ENCODE measurements around the gene MARCHF7. TPM values are rescaled to one million over a fixed set of nuclear protein-coding genes. Genes with fewer than 3 reads are reported as not detected.
"Not testable (repeated sequence)": the region's sequence is repeated elsewhere in the genome, so short reads cannot be mapped to it uniquely, and the experiment has no call there.

The MARCHF7 gene
- total and polyA plus RNA-seq, 2 of the 13 experiments (the other 11 are each of a cell fraction or from before 2014, with no cell fraction given), result 32.8 to 88.5 TPM

DNA sequence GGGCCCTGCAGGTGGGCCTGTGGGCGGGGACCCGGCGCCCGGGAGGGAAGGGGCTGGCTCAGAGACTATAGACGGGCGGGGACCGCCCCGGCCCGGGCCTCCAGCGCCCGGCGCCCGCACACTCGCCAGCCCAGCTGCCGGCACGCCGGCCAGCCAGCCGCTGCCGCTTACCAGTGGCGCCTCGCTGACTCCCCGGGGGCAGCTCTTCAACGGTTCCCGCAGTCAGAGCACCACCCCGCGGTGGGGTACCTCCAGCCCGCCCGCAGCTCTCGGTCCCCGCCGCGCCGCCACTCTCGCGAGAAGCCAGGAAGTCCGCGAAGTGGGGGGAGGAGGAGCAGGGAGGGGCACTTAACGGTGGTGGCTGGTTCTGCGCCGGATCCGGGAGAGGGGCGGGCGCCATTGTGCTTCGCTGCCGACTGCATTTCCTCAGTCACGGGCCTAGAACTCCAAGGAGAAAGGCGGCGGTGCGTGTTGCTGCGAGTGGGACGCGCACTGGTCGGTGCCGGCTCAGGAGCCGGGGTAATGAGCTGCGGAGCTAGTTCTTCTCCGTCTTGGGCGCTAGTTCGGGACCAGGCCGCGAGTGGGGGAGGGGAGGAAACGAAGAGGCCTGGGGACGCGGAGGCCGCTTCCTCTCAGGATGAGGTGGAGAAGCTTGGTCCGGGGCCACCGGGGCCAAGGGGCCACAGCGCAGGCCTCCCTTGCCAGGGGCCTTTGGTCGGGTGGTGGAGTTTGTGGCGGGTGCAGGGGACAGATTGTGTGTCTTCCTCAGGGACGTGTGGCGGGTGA is at the start of gene MARCHF7 (continued):
- TF ChIP-seq, protein P1, sequence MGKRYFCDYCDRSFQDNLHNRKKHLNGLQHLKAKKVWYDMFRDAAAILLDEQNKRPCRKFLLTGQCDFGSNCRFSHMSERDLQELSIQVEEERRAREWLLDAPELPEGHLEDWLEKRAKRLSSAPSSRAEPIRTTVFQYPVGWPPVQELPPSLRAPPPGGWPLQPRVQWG (CRISPR knock-in tag; IDR thresholded peaks at IDR 0.05; ENCODE audit: borderline replicate concordance, low read depth), result no peak
- TF ChIP-seq, protein P2, sequence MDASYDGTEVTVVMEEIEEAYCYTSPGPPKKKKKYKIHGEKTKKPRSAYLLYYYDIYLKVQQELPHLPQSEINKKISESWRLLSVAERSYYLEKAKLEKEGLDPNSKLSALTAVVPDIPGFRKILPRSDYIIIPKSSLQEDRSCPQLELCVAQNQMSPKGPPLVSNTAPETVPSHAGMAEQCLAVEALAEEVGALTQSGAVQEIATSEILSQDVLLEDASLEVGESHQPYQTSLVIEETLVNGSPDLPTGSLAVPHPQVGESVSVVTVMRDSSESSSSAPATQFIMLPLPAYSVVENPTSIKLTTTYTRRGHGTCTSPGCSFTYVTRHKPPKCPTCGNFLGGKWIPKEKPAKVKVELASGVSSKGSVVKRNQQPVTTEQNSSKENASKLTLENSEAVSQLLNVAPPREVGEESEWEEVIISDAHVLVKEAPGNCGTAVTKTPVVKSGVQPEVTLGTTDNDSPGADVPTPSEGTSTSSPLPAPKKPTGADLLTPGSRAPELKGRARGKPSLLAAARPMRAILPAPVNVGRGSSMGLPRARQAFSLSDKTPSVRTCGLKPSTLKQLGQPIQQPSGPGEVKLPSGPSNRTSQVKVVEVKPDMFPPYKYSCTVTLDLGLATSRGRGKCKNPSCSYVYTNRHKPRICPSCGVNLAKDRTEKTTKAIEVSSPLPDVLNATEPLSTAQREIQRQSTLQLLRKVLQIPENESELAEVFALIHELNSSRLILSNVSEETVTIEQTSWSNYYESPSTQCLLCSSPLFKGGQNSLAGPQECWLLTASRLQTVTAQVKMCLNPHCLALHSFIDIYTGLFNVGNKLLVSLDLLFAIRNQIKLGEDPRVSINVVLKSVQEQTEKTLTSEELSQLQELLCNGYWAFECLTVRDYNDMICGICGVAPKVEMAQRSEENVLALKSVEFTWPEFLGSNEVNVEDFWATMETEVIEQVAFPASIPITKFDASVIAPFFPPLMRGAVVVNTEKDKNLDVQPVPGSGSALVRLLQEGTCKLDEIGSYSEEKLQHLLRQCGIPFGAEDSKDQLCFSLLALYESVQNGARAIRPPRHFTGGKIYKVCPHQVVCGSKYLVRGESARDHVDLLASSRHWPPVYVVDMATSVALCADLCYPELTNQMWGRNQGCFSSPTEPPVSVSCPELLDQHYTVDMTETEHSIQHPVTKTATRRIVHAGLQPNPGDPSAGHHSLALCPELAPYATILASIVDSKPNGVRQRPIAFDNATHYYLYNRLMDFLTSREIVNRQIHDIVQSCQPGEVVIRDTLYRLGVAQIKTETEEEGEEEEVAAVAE (CRISPR knock-in tag; IDR thresholded peaks at IDR 0.05; ENCODE audit: borderline replicate concordance), result peak; percentile 87
- TF ChIP-seq ZNF780A (CRISPR knock-in tag; IDR thresholded peaks at IDR 0.05) (no peak), EED (CRISPR knock-in tag; IDR thresholded peaks at IDR 0.05) (peak; percentile 98), ZNF543 (CRISPR knock-in tag; IDR thresholded peaks at IDR 0.05) (peak; percentile 97), ETV5 (CRISPR knock-in tag; IDR thresholded peaks at IDR 0.05; ENCODE audit: borderline replicate concordance) (peak; percentile 74), ZNF563 (CRISPR knock-in tag; IDR thresholded peaks at IDR 0.05) (peak; percentile 97), XRCC5 (optimal IDR thresholded peaks at IDR 0.05; ENCODE audit: low read length) (peak; percentile 89), ZNF564 (CRISPR knock-in tag; IDR thresholded peaks at IDR 0.05) (peak; percentile 93; the same call in 1 of the 2 replicates), NKX3-1 (CRISPR knock-in tag; IDR thresholded peaks at IDR 0.05) (peak; percentile 77; the same call in 1 of the 2 replicates), REXO4 (CRISPR knock-in tag; IDR thresholded peaks at IDR 0.05; ENCODE audit: borderline replicate concordance) (peak; percentile 79; the same call in 1 of the 2 replicates), AGO2 (optimal IDR thresholded peaks at IDR 0.05; ENCODE audit: low read depth, low read length) (peak; percentile 98), ZNF432 (CRISPR knock-in tag; IDR thresholded peaks at IDR 0.05; ENCODE audit: borderline replicate concordance) (no peak), ZNF296 (CRISPR knock-in tag; conservative IDR thresholded peaks at IDR 0.05) (no peak), PAF1 (CRISPR knock-in tag; IDR thresholded peaks at IDR 0.05) (peak; percentile 16; the same call in 1 of the 2 replicates), ZNF891 (CRISPR knock-in tag; IDR thresholded peaks at IDR 0.05) (peak; percentile 99), ELF4 (CRISPR knock-in tag; IDR thresholded peaks at IDR 0.05; ENCODE audit: borderline replicate concordance) (peak; percentile 83; the same call in 1 of the 2 replicates), ZNF382 (CRISPR knock-in tag; IDR thresholded peaks at IDR 0.05; ENCODE audit: borderline replicate concordance) (no peak)

DNA sequence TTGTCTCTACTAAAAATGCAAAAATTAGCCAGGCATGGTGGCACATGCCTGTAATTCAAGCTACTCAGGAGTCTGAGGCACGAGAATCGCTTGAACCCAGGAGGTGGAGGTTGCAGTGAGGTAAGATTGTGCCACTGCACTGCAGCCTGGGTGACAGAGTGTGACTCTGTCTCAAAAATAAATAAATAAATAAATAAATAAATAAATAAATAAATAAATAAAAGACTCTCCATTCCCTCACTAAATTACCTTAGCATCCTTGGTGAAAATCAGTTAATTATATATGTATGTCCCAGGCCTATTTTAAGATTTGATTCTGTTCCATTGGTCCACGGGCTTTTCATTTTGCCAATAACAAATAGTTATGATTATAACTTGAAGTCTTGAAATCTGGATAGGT is 44.9 kb upstream of the MARCHF7 start:
- H3K4me2 ChIP-seq (ENCODE audit: low read depth, low read length); in situ Hi-C loops (cut with HindIII; ENCODE audit: extremely low pct_ligation_motif_present, low pct_unique_long_range_greater_than_20kb); POLR2A ChIA-PET; intact Hi-C loops (cut with micrococcal nuclease; ENCODE audit: unreplicated experiment); H3K27me3 ChIP-seq (ENCODE audit: control insufficient read depth in 1 of 2, insufficient read depth in 2 of 2, low read length in 2 of 2); H3K9me3 ChIP-seq (ENCODE audit: low read length); BruUV-seq (replicated peaks); H4K20me1 ChIP-seq (ENCODE audit: insufficient read depth, low read length); FAIRE-seq; H3K27ac ChIP-seq (ENCODE audit: extremely low read length, insufficient read depth, low read length); H3K4me3 ChIP-seq (replicated peaks in 1 of 3; ENCODE audit: insufficient read depth in 1 of 3, low read depth in 2 of 3, low read length in 3 of 3); H3K79me2 ChIP-seq (ENCODE audit: insufficient read depth, low read length); H3K4me1 ChIP-seq (ENCODE audit: insufficient read depth, low read length); H3K36me3 ChIP-seq (replicated peaks in 1 of 2; ENCODE audit: control insufficient read depth in 1 of 2, insufficient read depth in 2 of 2, low read length in 2 of 2); DNase-seq (ENCODE audit: low spot score); ATAC-seq; H2AFZ ChIP-seq (ENCODE audit: low read length); CTCF ChIA-PET (ENCODE audit: low intra/inter-chr PET ratio, low total read pairs); H3K9ac ChIP-seq (ENCODE audit: insufficient read depth, low read depth, low read length): not testable (repeated sequence)
- 89% methylated on average over 3 of the region's 3 CpGs for whole genome bisulfite sequencing (ENCODE audit: low lambda C conversion rate)
